Cardiac muscle cell (in vitro differentiated cells and primary cell): Measurements from ENCODE around the gene PGAP2. TPM values are rescaled to one million over a fixed set of nuclear protein-coding genes. Genes with fewer than 3 reads are reported as not detected.
"Not testable (repeated sequence)": the region's sequence is repeated elsewhere in the genome, so short reads cannot be mapped to it uniquely, and the experiment has no call there.

ENCODE experiments used
- DNase-seq, 2 donors: peaks; one replicate each; pipeline versions ENCODE4 v3.0.0 to v3.0.0-alpha.2; 2010 to 2017; ENCODE audit warnings: low read depth in 1 of 2, low spot score in 1 of 2
- H3K27ac ChIP-seq: fragments of 200-600 bp; sonication (generic); 2 replicates; pipeline ENCODE4 v1.5.1; 2016
- H3K27me3 ChIP-seq: fragments of 200-600 bp; sonication (generic); 2 replicates; pipeline ENCODE4 v1.6.0; 2016; ENCODE audit warnings: control low read depth
- H3K36me3 ChIP-seq: fragments of 200-600 bp; sonication (generic); 2 replicates; pipeline ENCODE4 v1.5.1; 2016; ENCODE audit warnings: control low read depth
- H3K4me1 ChIP-seq: fragments of 200-600 bp; sonication (generic); 2 replicates; pipeline ENCODE4 v1.8.1; 2017; ENCODE audit warnings: low read depth, mild to moderate bottlenecking, mixed run types
- H3K4me3 ChIP-seq: fragments of 200-600 bp; sonication (generic); 2 replicates; pipeline ENCODE4 v1.5.1; 2016; ENCODE audit warnings: mild to moderate bottlenecking
- H3K9me3 ChIP-seq: fragments of 200-600 bp; sonication (generic); 2 replicates; pipeline ENCODE4 v1.5.1; 2017; ENCODE audit warnings: low read depth, mild to moderate bottlenecking, control low read depth
- polyA plus RNA-seq: library from polyadenylated mRNA; unstranded; fragments of >200 nt; fragmentation: Nextera tagmentation; extraction: Ambion mirVana; gene quantifications from 2 replicates; pipeline ENCODE4 v1.2.1, GENCODE V29; 2016
- total RNA-seq: library from RNA; depleted of rRNA; stranded (reverse); fragments of >200 nt; gene quantifications from 2 replicates; pipeline ENCODE4 v1.2.3, GENCODE V29; 2016
- TF ChIP-seq, protein P1 (sequence below): IDR thresholded peaks from 2 replicates; pipeline ENCODE4 v1.5.1; 2012; ENCODE audit warnings: low read depth, mild to moderate bottlenecking, low read length

Gene PGAP2
- 13.0 and 18.2 TPM in 2 replicates for total RNA-seq
- 24.9 and 26.7 TPM in 2 replicates for polyA plus RNA-seq

DNA sequence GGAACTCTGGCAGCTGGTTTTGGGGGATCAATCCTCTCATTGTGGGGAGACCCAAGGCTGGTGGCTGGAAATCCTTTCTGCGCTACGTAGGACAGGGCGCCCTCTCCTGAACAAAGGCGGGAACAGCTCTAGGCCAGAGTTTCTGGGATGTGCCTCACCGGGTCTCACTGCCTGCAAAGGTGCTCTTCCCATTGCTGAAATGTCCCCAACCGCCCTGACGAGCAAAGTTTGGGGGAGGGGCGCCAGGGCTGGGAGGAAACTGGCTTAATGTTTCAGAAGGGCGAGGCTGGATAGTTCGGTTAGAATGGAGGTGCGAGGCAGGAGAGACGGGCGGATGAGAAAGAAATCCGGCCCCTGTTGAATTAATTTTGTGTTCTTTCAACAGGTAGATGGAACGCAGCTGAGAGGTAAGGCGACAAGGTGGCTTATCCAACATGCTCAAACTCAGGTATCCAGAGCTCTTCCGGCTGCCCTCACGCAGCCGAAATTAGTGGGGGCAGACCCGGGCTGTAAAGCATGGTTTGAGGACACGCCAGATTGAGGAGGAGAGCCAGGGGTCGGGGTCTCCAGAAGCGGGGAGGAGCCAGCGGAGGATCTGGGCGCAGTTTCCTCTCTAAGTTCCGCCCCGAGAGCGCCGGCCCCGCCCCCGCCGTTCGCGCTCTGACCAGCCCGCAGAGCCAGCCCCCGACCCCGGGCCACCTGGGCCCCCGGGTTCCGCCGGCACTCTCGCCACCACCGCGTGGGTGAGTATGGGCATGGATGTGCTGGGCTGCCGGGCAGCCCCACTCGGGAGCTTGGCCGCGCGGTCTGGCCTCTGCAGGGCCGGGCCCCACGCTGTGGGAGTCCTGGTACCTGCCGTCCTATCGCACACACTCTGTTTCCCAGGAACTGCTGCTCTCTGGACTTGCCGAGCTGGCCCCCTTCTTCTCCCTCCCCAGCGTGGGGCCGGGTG is at the start of gene PGAP2:
TSS of gene PGAP2 (plus strand) at position 652 of the 952 bp plus-strand sequence. CDS start 2,700 bp downstream, outside the sequence.
- TF ChIP-seq, protein P1, sequence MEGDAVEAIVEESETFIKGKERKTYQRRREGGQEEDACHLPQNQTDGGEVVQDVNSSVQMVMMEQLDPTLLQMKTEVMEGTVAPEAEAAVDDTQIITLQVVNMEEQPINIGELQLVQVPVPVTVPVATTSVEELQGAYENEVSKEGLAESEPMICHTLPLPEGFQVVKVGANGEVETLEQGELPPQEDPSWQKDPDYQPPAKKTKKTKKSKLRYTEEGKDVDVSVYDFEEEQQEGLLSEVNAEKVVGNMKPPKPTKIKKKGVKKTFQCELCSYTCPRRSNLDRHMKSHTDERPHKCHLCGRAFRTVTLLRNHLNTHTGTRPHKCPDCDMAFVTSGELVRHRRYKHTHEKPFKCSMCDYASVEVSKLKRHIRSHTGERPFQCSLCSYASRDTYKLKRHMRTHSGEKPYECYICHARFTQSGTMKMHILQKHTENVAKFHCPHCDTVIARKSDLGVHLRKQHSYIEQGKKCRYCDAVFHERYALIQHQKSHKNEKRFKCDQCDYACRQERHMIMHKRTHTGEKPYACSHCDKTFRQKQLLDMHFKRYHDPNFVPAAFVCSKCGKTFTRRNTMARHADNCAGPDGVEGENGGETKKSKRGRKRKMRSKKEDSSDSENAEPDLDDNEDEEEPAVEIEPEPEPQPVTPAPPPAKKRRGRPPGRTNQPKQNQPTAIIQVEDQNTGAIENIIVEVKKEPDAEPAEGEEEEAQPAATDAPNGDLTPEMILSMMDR = peak; percentile 82
- DNase-seq = peak; percentile 55 to 84
- H3K27ac ChIP-seq = no peak within 1 kb of the TSS
- H3K4me1 ChIP-seq = peaks cover 5% of the 10 kb centered on the region
- H3K4me3 ChIP-seq = peak within 1 kb of the TSS; percentile 58
- no peaks in the 10 kb centered on the region for H3K27me3 ChIP-seq
- no peaks in the 10 kb centered on the region for H3K36me3 ChIP-seq
- H3K9me3 ChIP-seq = no peaks in the 10 kb centered on the region

DNA sequence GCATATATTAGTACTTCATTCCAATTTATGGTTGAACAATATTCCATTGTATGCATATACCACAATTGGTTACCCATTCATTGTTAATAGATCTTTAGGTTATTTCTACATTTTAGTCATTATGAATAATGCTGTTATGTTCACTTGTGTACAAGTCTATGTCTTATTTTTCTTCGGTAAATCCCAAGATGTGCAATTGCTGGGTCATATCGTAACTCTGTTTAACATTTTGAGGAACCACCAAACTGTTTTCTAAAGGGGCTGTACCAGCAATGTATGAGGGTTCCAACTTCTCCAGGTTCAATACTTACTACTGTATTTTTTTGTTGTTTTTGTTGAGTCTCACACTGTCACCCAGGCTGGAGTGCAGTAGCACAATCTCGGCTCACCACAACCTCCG is 44.1 kb upstream of the PGAP2 start:
- H3K27me3 ChIP-seq = no peaks in the 10 kb centered on the region
- H3K4me1 ChIP-seq = no peaks in the 10 kb centered on the region
- no peaks in the 10 kb centered on the region for H3K9me3 ChIP-seq
- H3K4me3 ChIP-seq = no peak overlapping the region
- no peak overlapping the region for H3K27ac ChIP-seq
- no peak for DNase-seq
- TF ChIP-seq, protein P1 = no peak
- H3K36me3 ChIP-seq = peaks cover 77% of the 10 kb centered on the region

DNA sequence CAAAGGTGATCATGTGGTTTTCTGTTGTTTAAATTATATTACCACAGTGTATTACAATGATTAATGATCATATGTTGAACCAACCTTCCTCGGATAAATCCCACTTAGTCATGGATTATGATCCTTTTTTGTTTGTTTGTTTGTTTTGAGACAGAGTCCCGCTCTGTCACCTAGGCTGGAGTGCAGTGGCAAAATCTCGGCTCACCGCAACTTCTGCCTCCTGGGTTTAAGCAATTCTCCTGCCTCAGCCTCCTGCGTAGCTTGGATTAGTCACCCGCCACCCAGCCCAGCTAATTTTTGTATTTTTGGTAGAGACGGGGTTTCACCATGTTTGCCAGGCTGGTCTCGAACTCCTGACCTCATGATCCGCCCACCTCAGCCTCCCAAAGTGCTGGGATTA is 41.5 kb upstream of the PGAP2 start:
- DNase-seq, H3K27ac ChIP-seq, H3K4me1 ChIP-seq, H3K9me3 ChIP-seq, H3K4me3 ChIP-seq, H3K27me3 ChIP-seq: not testable (repeated sequence)
- peaks cover 74% of the 10 kb centered on the region for H3K36me3 ChIP-seq

DNA sequence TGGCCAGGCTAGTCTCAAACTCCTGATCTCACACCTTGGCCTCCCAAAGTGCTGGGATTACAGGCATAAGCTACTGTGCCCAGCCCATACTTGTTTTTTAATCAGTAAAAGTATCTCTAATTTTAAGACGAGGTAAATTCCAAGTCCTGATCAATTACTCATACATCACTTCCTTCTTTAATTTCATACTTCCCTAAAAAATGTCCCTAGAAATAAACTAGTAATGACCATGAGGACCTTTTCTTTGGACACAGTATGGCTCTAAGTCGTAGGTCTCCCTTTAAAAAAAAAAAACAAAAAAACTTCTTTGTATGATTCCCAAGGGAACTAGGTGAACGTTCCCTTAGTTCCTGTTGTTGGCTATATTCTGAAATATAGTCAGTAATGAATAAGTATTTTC is 40.8 kb upstream of the PGAP2 start:
- Histone ChIP-seq H3K27me3 (no peaks in the 10 kb centered on the region), H3K4me3 (no peak overlapping the region), H3K4me1 (no peaks in the 10 kb centered on the region), H3K36me3 (peaks cover 75% of the 10 kb centered on the region), H3K9me3 (no peaks in the 10 kb centered on the region), H3K27ac (no peak overlapping the region)
- no peak for DNase-seq
- TF ChIP-seq, protein P1 = no peak

DNA sequence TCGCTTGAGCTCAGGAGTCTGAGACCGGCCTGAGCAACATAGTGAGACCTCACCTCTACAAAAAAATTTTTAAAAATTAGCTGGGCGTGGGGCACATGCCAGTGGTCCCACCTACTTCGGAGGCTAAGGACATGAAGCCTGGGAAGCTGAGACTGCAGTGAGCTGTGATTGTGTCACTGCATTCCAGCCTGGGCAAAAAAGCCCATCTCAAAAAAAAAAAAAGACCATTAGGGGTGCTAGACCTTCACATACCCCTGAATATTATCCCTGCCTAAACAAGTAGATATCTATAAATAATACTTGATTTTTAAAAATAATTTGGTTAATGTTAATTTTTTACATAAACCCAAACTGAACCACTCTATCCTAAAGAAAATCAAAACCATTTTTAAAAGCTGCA is 35.2 kb upstream of the PGAP2 start:
- no peak for DNase-seq

More for the DNA sequence above, 35.2 kb upstream of the PGAP2 start:
- H3K4me1 ChIP-seq = no peaks in the 10 kb centered on the region
- H3K4me3 ChIP-seq = no peak overlapping the region
- no peaks in the 10 kb centered on the region for H3K9me3 ChIP-seq
- TF ChIP-seq, protein P1 = no peak
- H3K27me3 ChIP-seq = no peaks in the 10 kb centered on the region
- peaks cover 60% of the 10 kb centered on the region for H3K36me3 ChIP-seq
- peak overlapping the region; percentile 1 for H3K27ac ChIP-seq
